Activated T-cell treated with anti-CD3 and anti-CD28 coated beads for 4 hours (primary cell): ENCODE results near the gene DOK3.

Experiments
- DNase-seq: peaks from one replicate; pipeline ENCODE4 v3.0.0-alpha.2; 2020

The DOK3 gene

GRCh38 chr5:177511796-177512675 lies 2.4 kb upstream of the DOK3 start:
- no peak for DNase-seq

GRCh38 chr5:177511181-177511580 lies 1.6 kb upstream of the DOK3 start:
- no peak for DNase-seq

DNA sequence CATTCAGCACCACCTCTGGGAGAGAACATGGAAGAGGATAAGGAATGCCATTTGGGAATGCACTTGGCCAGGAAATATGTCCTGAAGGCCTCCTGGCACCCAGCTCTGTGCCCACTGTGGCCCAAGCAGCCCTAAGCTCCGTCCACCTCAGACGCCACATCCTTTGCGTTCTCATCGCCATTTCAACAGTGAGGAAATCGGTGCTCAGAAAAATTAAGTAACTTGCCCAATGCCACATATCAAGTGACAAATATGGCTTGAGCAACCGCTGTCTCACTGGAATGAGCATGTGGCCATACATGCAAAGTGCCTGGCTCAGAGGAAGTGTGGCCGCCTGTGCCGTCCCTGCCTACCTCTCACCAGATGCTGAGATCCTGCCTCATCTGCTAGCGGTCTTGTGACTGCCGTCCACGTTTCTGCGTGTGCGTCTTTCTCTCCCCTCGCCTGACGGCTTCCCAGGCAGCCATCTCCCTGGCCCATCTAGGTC lies 984 bp upstream of the DOK3 start:
- no peak for DNase-seq

DNA sequence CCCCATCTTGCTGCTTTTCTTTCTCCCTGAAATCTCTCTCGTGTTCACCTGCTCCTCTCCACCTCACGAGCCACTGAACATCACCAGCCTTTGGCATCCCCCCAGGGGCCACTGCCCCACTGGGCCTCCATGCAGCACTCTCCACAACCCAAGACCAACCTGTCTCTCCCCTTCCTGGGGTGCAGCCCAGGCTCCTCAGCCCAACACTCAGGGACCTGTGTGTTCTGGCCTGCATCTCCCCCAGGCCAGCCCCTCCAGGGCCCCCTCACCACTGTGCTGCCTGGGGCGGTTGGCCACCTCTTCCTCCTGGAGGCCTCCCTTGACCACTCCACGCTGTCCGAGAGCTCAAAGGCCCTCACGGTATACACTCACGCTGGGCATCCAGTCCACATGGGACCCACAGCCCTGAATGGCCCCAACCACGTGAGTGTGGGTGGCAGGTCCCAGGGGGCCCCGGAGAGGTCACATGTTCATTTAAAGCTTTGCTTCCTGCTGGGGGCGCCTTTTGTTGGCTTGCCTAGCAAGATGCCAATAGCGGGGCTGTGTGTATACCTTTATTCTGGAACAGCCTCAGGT lies 453 bp upstream of the DOK3 start:
- DNase-seq: no peak

GRCh38 chr5:177508837-177509236 lies 789 bp downstream of the DOK3 start:
- no peak for DNase-seq

- no peak for DNase-seq
Observed at GRCh38 chr5:177508221-177508611, 1.4 kb downstream of the DOK3 start.

DNA sequence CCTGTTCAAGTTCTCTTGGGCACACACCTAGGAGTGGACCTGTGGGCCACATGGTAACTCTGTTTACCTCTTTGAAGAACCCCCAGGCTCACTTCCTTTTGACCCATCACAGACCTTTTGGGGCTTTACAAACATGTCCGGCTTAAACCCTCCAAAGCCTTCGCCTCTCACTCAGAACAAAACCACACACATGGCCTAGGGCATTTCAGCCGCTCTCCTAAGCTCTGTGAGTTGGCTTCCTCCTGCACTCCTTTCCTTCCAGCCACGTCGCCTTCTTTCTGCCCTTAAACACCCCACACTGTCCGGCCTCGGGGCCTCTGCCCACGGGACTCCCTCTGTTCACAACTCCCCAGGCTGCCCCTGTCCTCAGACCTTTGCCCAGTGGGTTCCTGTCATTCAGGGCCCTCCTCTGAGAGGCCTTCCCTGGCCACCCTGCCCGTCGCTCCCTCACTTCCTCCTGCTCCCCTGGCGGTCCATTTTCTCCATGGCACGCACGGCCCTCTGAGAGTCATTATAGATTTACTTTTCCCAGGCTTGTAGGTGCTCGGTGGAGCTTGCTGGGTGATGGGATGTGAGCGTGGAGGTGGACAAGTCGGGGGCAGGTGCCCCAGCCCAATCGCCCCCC lies 1.9 kb downstream of the DOK3 start:
- no peak for DNase-seq

DNA sequence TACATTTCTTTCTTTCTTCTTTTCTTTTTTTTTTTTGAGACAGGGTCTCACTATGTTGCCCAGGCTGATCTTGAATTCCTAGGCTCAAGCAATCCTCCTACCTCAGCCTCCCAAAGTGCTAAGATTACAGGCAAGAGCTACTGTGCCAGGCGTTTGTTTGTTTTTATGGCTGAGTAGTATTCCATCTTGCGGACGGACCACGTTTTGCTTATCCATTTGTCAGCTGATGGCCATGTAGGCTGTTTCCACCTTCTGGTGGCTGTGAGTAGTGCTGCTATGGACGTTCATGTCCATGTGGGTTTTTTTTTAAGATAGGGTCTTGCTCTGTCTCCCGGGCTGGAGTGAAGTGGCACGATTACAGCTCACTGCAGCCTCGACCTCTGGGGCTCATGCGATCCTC lies 2.5 kb downstream of the DOK3 start:
- DNase-seq: no peak

GRCh38 chr5:177505075-177505474 lies 4.6 kb downstream of the DOK3 start:
- DNase-seq: no peak

DNA sequence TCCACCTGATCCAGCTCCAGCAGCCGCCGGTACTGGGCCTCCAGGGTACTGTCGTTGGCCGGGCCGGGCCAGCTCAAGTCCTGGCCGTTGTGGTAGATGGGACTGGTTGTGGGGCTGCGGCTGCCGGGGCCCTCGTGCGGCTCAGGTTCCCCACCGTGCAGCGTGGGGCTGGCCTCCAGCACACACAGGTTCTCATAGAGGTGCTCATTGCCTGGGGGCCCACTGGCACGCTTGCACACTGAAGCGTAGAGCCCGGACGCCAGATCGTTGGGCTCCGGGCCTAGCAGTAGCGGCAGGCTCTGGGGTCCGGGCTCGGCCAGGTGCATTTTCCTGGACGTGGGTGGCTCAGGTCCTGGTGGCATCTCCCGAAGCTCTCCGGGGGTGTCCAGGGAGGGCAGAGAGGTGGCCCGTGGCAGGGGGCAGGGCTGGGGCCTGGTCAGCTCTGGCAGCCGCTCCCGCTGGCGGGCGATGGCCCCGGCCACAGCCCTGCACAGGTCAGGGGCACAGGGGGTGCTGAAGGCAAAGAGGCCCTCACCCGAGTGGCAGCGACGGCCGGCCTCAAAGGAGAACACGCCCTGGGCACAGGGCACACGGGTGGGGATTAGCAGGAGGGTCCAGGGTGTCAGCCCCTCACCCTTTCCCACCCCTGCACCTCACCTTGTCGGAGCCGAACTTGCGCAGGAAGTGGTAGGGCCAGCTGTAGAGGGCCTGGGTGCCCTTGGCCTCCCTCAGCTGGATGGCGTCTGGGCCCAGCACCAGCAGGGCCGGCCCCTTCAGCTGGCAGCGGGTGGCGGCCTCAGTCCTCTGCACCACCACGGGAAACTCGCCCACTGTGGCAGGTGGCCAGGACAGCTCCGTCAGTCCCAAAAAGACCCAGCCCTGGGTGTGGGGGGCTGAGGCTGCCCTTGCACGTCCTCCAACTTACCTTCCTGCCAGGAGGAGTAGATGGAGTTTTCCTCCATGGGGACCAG lies 5.3 kb downstream of the DOK3 start:
- no peak for DNase-seq

- DNase-seq: no peak
Observed at GRCh38 chr5:177503351-177504085, 6.1 kb downstream of the DOK3 start.

DNA sequence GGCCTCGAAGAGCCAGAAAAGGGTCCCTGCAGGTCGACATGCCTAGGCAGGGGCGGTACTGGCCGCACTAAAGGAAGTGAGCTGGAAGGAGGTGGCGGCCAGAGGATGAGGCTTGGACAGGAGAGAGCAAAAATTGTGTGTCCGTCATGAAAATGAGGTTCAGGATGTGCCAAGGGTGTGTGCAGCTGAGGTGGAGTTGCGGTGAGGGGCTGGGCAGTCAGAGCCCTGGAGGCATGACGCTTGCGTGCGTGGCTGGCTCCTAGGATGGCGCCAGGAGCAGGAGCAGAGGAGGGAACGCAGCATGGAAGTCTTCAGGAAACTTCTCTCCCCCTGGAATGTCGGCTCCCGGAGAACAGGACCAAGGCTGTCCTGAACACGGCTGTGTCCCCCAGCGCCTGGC lies 6.7 kb downstream of the DOK3 start:
- DNase-seq: no peak

DNA sequence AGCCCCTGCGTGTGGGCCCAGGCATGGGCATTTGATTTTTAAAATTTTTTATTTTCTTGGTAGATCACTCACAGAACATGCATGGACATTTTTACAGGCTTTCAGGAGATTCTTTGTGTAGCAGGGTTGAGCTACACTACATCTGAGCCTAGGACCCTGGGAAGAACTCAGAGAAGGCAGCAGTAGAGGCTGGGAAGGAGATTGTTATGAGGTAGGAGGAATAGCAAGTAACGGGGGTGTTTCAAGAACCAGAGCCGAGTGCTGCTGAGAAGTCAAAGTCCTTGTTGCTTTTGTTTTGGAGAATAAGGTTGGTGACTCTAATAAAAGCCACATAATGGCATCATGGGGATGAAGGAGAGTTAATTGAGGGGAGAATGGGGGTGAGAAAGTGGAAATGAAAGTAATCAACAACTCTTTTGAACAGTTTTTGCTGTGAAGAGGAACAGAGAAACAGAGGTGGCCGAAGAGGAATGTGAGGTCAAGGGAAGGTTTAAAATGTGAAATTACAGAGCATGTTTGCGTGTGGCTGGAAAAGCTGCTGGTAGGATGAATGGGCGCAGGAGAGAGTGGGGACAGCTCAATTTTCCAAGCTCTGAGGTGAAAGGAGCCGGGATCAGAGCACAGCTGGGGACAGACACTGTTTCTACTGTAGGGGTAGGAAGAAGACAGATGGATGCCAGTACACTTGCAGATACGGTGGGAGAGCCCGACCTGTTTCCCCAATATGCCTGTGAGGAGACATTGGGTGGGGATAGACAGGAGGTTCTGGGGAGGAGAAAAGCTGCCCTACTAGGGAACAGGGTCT lies 7.5 kb downstream of the DOK3 start:
- no peak for DNase-seq

- peak; percentile 81 for DNase-seq
Observed at GRCh38 chr5:177500685-177501522, 8.7 kb downstream of the DOK3 start.

GRCh38 chr5:177499842-177500241 lies 9.8 kb downstream of the DOK3 start:
- no peak for DNase-seq

DNA sequence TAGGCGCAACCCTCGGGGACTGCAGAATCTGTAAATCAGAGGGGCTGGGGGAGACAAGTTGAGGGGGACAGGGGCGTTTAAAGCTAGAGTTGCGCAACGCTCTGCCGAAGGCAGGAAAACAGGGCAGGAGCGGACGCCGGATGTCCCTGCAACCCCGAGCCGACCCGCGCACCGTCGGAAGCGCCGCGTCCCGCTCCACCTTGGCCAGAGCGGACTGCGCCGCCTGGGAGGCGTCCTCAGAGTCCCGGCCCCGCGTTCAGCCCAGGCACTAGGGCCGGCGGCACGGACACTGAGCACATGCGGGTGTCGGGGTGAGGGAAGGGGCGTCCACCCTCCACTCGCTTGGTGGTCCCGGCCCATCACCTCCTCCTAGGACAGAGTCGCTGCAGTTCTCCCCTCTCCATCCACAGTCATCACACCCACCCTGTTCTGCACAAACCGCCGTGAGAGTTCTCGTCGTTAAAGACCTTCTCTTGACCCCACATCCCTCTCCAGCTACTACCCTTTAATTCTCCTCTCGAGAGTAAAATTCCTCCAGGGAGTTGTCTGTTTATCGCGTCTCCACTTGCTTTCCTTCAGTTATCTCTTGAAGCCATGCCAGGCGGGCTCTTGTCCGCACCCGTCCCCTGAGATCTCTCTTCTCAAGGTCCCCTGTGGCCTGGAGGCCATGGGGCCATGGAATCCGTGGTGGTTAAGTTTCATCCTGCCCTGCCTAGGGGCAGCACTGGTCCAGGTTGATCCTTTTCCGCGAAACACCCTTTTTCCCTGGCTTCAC lies 11.4 kb downstream of the DOK3 start:
- no peak for DNase-seq

GRCh38 chr5:177497292-177498012 lies 12.2 kb downstream of the DOK3 start, which contains the start of gene PDLIM7:
PDLIM7 (minus strand) TSS chr5:177497604; CDS start chr5:177496512, 1,092 bp downstream.
- DNase-seq: peak; percentile 94

DNA sequence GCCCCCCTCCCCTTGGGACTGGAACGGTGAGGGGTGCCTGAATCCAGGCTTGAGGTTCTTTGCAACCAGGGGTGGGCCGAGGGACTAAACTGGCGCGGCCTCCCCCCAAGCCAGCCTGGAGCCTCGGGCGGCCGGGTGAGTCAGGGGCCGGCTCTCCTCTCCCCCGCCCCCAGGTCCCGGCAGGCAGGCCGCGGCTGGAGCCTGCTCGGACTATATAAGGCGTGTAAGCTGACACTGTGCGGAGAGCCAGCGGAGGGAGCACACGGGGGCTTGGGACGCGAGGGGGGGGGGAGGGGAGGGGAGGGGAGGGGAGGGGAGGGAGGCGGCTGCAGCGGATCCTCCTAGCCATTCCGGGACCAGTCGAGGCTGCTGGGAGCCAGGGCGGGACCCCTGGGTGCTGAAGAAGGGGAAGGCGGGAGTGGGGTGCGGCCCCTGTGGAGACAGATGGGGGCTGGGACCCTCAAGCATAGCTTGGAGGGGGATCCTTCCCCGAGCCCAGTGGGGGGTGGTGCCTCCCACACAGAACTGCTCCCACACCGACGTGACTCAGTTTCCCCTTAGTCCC lies 12.8 kb downstream of the DOK3 start:
- no peak for DNase-seq
